RWPE1 (cell line): ENCODE measurements around the gene ARHGDIA.

Experiments
- CTCF ChIA-PET: fragments of 350-600 bp; sonication (Branson Sonifier 250); formaldehyde crosslinking; extraction: SDS; loops from one replicate; lab custom pipeline; 2021; lab: Yijun Ruan, JAX
- POLR2A ChIA-PET: fragments of 400-600 bp; formaldehyde crosslinking; extraction: SDS; loops from one replicate; lab custom pipeline; 2020; ENCODE audit warnings: antibody characterized with exemption; ENCODE audit not compliant: low non-redundant PET; lab: Yijun Ruan, JAX
- DNase-seq: peaks from one replicate; pipeline ENCODE4 v3.0.0; 2012; ENCODE audit warnings: low spot score
- H3K27ac ChIP-seq: fragments of 450-650 bp; 2 replicates; pipeline ENCODE4 v1.5.1; 2017
- TF ChIP-seq, protein P1 (sequence below): fragments of 450-650 bp; conservative IDR thresholded peaks from 2 replicates; pipeline ENCODE4 v1.5.1; 2017; ENCODE audit warnings: low read depth, mild to moderate bottlenecking

The ARHGDIA gene

DNA sequence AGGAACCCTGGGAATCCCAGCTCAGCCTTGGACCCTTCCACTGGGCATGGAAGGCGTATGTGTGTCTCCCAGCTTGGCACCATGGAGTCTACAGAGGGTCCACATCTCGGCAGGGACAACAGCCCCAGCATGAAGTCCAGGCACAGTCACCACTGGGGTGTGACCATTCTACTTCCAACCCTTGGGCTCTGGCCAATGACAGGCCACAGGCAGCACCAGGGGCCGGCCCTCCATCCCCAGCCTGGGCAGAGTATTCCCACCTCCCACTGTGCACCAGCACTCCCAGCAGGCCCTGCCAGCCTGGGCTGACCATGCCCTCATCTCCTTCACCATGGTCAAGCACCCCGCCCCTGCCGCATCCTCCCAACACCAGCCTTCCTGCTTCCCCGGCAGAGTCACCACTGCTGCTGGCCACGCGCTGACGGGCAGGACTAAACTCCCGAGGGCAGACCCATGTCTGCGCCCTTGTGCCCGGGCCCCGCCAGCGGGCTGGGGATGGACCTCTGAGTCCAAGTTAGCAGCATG lies 26.7 kb downstream of the ARHGDIA start:
- ChIA-PET CTCF (interaction anchor here (0.6 kb wide), 1 partner anchor 138 kb away, joined by 4 read pairs; no protein-coding TSS in a partner anchor), POLR2A (interaction anchor here (0.6 kb wide), 1 partner anchor 109 kb away, joined by 5 read pairs; no protein-coding TSS in a partner anchor)
- peak overlapping the region; percentile 100 for H3K27ac ChIP-seq
- DNase-seq = no peak
- TF ChIP-seq, protein P1, sequence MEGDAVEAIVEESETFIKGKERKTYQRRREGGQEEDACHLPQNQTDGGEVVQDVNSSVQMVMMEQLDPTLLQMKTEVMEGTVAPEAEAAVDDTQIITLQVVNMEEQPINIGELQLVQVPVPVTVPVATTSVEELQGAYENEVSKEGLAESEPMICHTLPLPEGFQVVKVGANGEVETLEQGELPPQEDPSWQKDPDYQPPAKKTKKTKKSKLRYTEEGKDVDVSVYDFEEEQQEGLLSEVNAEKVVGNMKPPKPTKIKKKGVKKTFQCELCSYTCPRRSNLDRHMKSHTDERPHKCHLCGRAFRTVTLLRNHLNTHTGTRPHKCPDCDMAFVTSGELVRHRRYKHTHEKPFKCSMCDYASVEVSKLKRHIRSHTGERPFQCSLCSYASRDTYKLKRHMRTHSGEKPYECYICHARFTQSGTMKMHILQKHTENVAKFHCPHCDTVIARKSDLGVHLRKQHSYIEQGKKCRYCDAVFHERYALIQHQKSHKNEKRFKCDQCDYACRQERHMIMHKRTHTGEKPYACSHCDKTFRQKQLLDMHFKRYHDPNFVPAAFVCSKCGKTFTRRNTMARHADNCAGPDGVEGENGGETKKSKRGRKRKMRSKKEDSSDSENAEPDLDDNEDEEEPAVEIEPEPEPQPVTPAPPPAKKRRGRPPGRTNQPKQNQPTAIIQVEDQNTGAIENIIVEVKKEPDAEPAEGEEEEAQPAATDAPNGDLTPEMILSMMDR = no peak

DNA sequence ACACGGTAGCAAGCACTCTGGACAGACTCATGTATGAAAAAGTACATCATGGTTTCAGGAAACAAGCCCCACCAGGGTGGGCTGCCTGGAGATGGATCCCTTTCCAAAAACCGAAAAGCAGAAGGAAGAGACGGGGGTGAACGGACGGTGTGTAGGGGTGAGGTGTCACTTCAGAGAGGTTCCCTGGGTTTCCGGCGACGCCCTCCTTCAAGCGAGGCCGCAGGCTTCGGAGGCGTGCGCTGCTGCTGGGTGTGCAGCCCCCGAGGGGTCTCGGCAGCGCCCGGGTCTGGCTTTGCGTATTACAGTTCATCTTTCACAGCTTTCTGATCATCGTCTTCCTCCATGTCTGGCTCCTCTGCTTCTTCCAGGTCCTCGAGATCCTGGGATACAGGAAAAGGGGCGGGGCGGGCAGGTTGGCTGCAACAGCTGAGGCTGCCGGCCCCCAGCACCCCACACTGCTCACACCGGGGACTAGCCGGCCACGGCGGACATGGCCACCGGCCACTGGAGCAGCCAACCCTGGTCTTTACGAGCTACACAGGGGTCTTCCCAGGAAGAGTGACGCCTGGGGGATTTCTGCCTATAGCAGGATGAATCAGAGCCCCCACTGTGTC lies 27.3 kb downstream of the ARHGDIA start:
- ChIA-PET POLR2A (interaction anchor here (0.6 kb wide), 1 partner anchor 110 kb away, joined by 5 read pairs; no protein-coding TSS in a partner anchor), CTCF (interaction anchor here (0.6 kb wide), 1 partner anchor 137 kb away, joined by 4 read pairs; no protein-coding TSS in a partner anchor)
- H3K27ac ChIP-seq = peak overlapping the region; percentile 100
- no peak for DNase-seq
- TF ChIP-seq, protein P1 = no peak

DNA sequence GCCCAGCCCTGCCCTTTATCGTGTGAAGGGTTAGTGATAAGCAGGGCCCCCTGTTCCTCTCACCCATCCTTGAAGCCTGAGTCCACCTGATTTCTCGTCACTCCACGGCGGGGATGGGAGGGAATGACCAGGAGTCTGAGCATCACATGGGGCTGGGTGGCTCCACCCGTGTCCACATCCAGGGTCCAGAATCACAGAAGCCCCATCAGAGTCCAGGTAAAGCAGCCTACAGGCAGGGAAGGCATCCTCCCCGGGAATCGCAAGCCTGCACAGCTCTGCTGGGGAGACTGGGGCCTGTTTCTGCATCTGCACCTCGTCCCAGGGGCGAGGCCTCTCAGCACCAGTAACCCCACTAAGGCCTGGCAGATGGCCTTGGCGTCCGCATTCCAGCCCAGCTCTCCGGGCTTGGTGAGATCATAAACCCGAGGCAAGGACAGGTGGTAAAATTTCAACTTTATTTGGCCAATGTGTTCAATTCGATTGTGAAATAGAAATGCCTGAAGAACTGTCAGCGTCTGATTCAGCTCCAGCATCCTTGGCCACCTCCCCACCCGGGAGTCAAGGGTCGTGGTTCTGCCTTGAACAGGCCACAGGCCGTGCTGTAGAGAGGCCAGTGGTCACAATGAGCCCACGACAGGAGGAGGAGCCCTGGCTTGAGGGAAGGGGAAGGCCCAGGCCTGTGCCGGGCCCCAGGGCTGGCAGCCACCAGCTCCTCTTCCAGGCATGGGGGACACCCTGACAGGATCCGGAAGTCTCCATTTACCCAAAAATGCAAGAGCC lies 28.2 kb downstream of the ARHGDIA start:
- H3K27ac ChIP-seq = peak overlapping the region; percentile 100
- CTCF ChIA-PET = interaction anchor here (0.6 kb wide), 1 partner anchor 38 kb away, joined by 3 read pairs; no protein-coding TSS in a partner anchor
- TF ChIP-seq, protein P1 = no peak
- peak; percentile 55 for DNase-seq
- POLR2A ChIA-PET = interaction anchor here (0.5 to 0.6 kb wide), 2 partner anchors 9 to 16 kb away, joined by 3 to 4 read pairs; no protein-coding TSS in a partner anchor

DNA sequence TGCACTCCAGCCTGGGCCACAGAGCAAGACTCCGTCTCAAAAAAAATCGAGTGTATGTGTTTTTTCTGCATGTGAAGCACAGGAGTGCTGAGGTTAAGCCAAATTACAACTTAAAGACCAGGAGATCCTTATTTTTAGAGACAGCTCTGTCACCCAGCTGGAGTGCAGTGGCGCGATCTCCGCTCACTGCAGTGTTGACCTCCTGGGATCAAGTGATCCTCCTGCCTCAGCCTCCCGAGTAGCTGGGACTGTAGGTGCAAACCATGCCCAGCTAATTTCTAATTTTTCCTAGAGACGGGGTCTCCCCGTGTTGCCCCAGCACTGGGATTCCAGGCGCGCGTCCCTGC lies 28.8 kb downstream of the ARHGDIA start:
- CTCF ChIA-PET = interaction anchor here (1.2 kb wide), 1 partner anchor 12 kb away, joined by 3 read pairs; no protein-coding TSS in a partner anchor
- TF ChIP-seq, protein P1 = no peak
- H3K27ac ChIP-seq = peak overlapping the region; percentile 100
- POLR2A ChIA-PET = interaction anchor here (1.6 kb wide), 1 partner anchor 12 kb away, joined by 4 read pairs; no protein-coding TSS in a partner anchor
- no peak for DNase-seq

DNA sequence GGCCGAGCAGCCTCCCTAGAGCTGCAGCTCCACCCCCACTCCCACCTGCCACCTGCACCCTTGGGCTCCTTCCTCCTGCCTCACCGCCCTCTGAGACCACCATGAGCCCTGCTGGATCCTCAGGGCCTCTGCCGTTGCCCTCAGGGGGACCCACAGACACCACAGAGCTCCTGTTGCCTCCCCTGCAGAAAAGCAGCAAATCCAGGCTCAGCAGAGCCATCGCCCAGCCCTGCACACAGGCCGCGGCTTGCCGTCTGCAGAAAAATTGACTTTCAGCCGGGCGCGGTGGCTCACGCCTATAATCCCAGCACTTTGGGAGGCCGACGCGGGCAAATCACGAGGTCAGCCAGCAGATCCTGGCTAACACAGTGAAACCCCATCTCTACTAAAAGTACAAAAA lies 29.3 kb downstream of the ARHGDIA start:
- CTCF ChIA-PET = interaction anchor here (1.1 to 1.2 kb wide), 2 partner anchors 13 to 113 kb away, joined by 3 read pairs; no protein-coding TSS in a partner anchor
- H3K27ac ChIP-seq = peak overlapping the region; percentile 100
- no peak for DNase-seq
- TF ChIP-seq, protein P1 = no peak
- POLR2A ChIA-PET = interaction anchor here (1.0 to 1.6 kb wide), 2 partner anchors 9 to 13 kb away, joined by 4 to 8 read pairs; partner anchors contain the start of gene MCRIP1
